ENCODE results near the gene ACADS.

Gene ACADS

GRCh38 chr12:120720234-120720986, 5.2 kb upstream of the ACADS start:
- H3K9me2 ChIP-seq (replicated peaks; ENCODE audit: insufficient read depth, low read length), result no peaks in the 10 kb centered on the region
- no peaks in the 10 kb centered on the region for H3K4me1 ChIP-seq (ENCODE audit: low read length)
- H3K4me3 ChIP-seq (ENCODE audit: low read length), result no peak overlapping the region
- no peaks in the 10 kb centered on the region for H4K20me1 ChIP-seq (ENCODE audit: insufficient read depth, low read length)
- no peak overlapping the region for H3K4me2 ChIP-seq (ENCODE audit: low read depth, low read length)
- DNase-seq, result no peak
- no peaks in the 10 kb centered on the region for H3K36me3 ChIP-seq (replicated peaks; ENCODE audit: insufficient read depth, low read length)
- no peak for TF ChIP-seq EZH2 (optimal IDR thresholded peaks at IDR 0.05; ENCODE audit: low read depth, low read length)
- TF ChIP-seq CTCF (IDR thresholded peaks at IDR 0.05; ENCODE audit: low read length), result no peak
- TF ChIP-seq EZH2phosphoT487 (IDR thresholded peaks at IDR 0.05; ENCODE audit: low read length), result no peak
- H3K27ac ChIP-seq (ENCODE audit: low read length), result no peak overlapping the region
- H2AFZ ChIP-seq (ENCODE audit: low read length), result no peak overlapping the region
- no peaks in the 10 kb centered on the region for H3K79me2 ChIP-seq (ENCODE audit: low read length)
- H3K9me3 ChIP-seq (replicated peaks; ENCODE audit: insufficient read depth, low read length), result no peaks in the 10 kb centered on the region
- H3K9ac ChIP-seq (ENCODE audit: low read length), result no peak overlapping the region
- no peaks in the 10 kb centered on the region for H3F3A ChIP-seq (ENCODE audit: insufficient read depth, low read length)
- H3K27me3 ChIP-seq (replicated peaks; ENCODE audit: insufficient read depth, low read length), result no peaks in the 10 kb centered on the region

GRCh38 chr12:120720987-120721801, 4.4 kb upstream of the ACADS start:
- Histone ChIP-seq H3F3A (ENCODE audit: insufficient read depth, low read length) (no peaks in the 10 kb centered on the region), H3K9me2 (replicated peaks; ENCODE audit: insufficient read depth, low read length) (no peaks in the 10 kb centered on the region), H3K27me3 (replicated peaks; ENCODE audit: insufficient read depth, low read length) (no peaks in the 10 kb centered on the region), H2AFZ (ENCODE audit: low read length) (no peak overlapping the region), H3K27ac (ENCODE audit: low read length) (no peak overlapping the region), H4K20me1 (ENCODE audit: insufficient read depth, low read length) (no peaks in the 10 kb centered on the region), H3K4me2 (ENCODE audit: low read depth, low read length) (no peak overlapping the region), H3K36me3 (replicated peaks; ENCODE audit: insufficient read depth, low read length) (no peaks in the 10 kb centered on the region), H3K9ac (ENCODE audit: low read length) (no peak overlapping the region), H3K4me1 (ENCODE audit: low read length) (no peaks in the 10 kb centered on the region), H3K4me3 (ENCODE audit: low read length) (no peak overlapping the region), H3K9me3 (replicated peaks; ENCODE audit: insufficient read depth, low read length) (no peaks in the 10 kb centered on the region), H3K79me2 (ENCODE audit: low read length) (no peaks in the 10 kb centered on the region)
- no peak for TF ChIP-seq EZH2 (optimal IDR thresholded peaks at IDR 0.05; ENCODE audit: low read depth, low read length)
- TF ChIP-seq EZH2phosphoT487 (IDR thresholded peaks at IDR 0.05; ENCODE audit: low read length), result no peak
- TF ChIP-seq CTCF (IDR thresholded peaks at IDR 0.05; ENCODE audit: low read length), result no peak
- DNase-seq, result no peak

- H4K20me1 ChIP-seq (ENCODE audit: insufficient read depth, low read length), result no peaks in the 10 kb centered on the region
- H3K4me1 ChIP-seq (ENCODE audit: low read length), result no peaks in the 10 kb centered on the region
- no peaks in the 10 kb centered on the region for H3F3A ChIP-seq (ENCODE audit: insufficient read depth, low read length)
- H3K36me3 ChIP-seq (replicated peaks; ENCODE audit: insufficient read depth, low read length), result no peaks in the 10 kb centered on the region
- no peak overlapping the region for H3K27ac ChIP-seq (ENCODE audit: low read length)
- no peaks in the 10 kb centered on the region for H3K9me3 ChIP-seq (replicated peaks; ENCODE audit: insufficient read depth, low read length)
- no peaks in the 10 kb centered on the region for H3K9me2 ChIP-seq (replicated peaks; ENCODE audit: insufficient read depth, low read length)
- no peak overlapping the region for H2AFZ ChIP-seq (ENCODE audit: low read length)
- H3K4me3 ChIP-seq (ENCODE audit: low read length), result no peak overlapping the region
- no peaks in the 10 kb centered on the region for H3K79me2 ChIP-seq (ENCODE audit: low read length)
- no peak overlapping the region for H3K9ac ChIP-seq (ENCODE audit: low read length)
- DNase-seq, result no peak
- no peak overlapping the region for H3K4me2 ChIP-seq (ENCODE audit: low read depth, low read length)
- no peaks in the 10 kb centered on the region for H3K27me3 ChIP-seq (replicated peaks; ENCODE audit: insufficient read depth, low read length)
- TF ChIP-seq CTCF (IDR thresholded peaks at IDR 0.05; ENCODE audit: low read length) (no peak), EZH2 (optimal IDR thresholded peaks at IDR 0.05; ENCODE audit: low read depth, low read length) (no peak), EZH2phosphoT487 (IDR thresholded peaks at IDR 0.05; ENCODE audit: low read length) (no peak)
Measured at GRCh38 chr12:120721866-120722265, 3.8 kb upstream of the ACADS start.

Data from MM.1S (cell line).